Stimulated activated CD4-positive, alpha-beta T cell treated with anti-CD3 and anti-CD28 coated beads, TNF-alpha, amount 100 ng/mL, for 24 hours (primary cell): ENCODE measurements around the gene SRP72.

ENCODE experiments used
- DNase-seq, 3 experiments: peaks; one replicate each; pipeline ENCODE4 v3.0.0-alpha.2; 2020; ENCODE audit warnings: low read depth in 3 of 3

Gene SRP72

DNA sequence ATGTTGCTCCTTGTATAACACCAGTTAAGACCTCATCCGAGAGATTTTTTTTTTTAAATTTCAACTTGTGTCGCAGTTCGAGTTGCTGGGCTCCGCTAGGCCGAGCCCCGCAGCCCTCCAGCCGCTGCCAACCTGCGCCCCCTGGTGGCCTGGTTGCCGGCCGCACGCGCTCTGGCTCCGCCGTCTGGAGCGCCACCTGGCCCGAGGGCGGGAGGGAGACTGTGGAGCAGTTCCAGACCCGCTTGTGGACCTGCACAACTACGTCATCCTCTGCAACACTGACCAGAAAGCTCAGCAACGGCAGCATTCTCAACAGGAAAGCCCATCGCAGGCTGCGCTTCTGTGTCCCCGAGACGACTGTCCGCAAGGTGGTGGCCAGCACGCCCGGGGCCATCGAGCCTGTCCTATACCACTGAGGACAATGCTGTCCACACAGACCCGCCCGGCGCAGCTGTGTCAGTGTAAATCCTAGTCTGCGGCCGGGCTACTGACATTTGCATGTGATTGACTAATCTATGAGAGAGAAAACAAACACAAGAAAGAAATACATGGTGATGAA, 77.2 kb downstream of the SRP72 start:
- DNase-seq = peak; percentile 71 to 82 (median 76)

DNA sequence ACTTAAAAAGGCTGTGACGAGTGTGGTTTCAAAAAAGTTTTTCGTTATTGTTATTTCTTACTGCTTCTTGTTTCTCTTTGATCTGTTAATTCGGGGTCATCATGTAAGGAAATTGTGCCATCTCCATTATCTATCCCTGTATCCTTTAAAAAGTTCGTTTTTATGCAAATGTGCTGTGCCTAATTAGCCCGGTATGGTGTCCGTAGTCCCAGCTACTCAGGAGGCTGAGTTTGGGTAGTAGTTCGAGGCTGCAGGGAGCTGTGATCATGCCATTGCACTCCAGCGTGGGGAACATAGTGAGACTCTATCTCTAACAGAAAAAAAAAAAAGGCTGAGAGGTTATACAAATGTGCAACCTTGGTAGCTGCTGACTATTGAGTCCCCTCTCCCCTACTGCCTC, 83.2 kb downstream of the SRP72 start:
- no peak for DNase-seq

DNA sequence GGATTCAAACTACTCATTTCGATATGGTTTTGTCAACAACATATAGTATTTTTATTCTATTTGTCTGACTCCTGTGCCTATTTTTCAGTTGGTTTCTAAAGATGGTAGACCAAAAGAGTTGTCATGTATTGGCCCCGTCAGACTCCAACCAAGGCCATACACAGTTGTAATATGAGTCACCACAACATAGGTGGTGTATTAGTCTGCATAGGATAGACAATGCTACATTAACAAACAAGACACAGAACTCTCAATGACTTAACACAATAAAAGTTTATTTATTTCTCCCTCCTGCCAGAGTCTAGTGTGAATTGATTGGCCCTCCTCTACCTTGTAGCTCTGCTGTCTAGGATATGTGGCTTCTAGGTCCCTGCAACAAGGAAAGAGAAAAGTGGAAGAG, 84.1 kb downstream of the SRP72 start:
- DNase-seq = no peak

DNA sequence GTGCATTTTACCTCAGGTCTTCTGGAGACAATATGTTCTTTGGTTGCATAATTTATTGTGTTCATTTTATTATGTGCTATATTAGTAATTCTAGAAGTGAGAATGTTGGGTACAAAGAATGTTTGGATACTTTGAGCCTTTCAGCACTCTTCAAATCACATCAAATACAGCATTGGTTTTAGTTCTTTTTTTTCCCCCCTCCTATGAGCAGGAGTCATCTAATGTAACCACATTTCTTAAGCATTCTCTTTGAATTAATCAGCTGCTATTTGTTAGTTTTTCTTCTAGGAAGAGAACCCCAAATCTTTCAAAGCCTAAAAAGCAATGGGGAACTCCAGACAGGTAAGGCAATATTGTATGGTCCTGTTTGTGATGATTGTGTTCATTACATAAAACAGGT, 84.9 kb downstream of the SRP72 start:
- DNase-seq = no peak
